Natural killer cell treated with Interleukin-12 subunit alpha and Interleukin-12 subunit beta and Interleukin-15 and Interleukin-18, amount 100 ng/mL, for 72 hours (primary cell): ENCODE results near the gene MOCS2. TPM values are rescaled to one million over a fixed set of nuclear protein-coding genes. Genes with fewer than 3 reads are reported as not detected.

Source experiments
- ATAC-seq, 2 donors: fragments of 150-1000 bp; cut with Tn5 transposase in 1 of 2; sonication (Bioruptor Pico), chemical (Tn5 transposase) in 1 of 2; 2 replicates each; pipeline ENCODE4 v1.10.0; 2021
- DNase-seq: peaks from one replicate; pipeline ENCODE4 v3.0.0; 2022; ENCODE audit warnings: low spot score
- H3K27ac Mint-ChIP-seq, 2 donors: 1 replicate in 1 of 2; 2 replicates in 1 of 2; pipeline ENCODE4 v1.8.0; 2022; ENCODE audit warnings: mixed read lengths in 2 of 2, mild to moderate bottlenecking in 1 of 2, moderate library complexity in 1 of 2
- H3K27me3 Mint-ChIP-seq, 2 donors: 1 replicate in 1 of 2; 2 replicates in 1 of 2; pipeline ENCODE4 v1.8.0; 2022; ENCODE audit warnings: mixed read lengths in 2 of 2
- H3K36me3 Mint-ChIP-seq: one replicate; pipeline ENCODE4 v1.8.0; 2022; ENCODE audit warnings: mixed read lengths
- H3K4me1 Mint-ChIP-seq, 2 donors: 1 replicate in 1 of 2; 2 replicates in 1 of 2; pipeline ENCODE4 v1.8.0; 2022; ENCODE audit warnings: low read depth in 2 of 2, mixed read lengths in 2 of 2, mild to moderate bottlenecking in 1 of 2
- H3K4me3 Mint-ChIP-seq: one replicate; pipeline ENCODE4 v1.8.0; 2022; ENCODE audit warnings: mixed read lengths
- H3K9me3 Mint-ChIP-seq: 2 replicates; pipeline ENCODE4 v1.8.0; 2022; ENCODE audit warnings: mixed read lengths
- total RNA-seq, 2 donors: library from RNA; stranded (reverse); gene quantifications; one replicate each; pipeline ENCODE4 v1.2.3, GENCODE V29; 2022

The MOCS2 gene
- total RNA-seq, 2 donors from 2014 or later: 14.7 to 16.6 TPM

DNA sequence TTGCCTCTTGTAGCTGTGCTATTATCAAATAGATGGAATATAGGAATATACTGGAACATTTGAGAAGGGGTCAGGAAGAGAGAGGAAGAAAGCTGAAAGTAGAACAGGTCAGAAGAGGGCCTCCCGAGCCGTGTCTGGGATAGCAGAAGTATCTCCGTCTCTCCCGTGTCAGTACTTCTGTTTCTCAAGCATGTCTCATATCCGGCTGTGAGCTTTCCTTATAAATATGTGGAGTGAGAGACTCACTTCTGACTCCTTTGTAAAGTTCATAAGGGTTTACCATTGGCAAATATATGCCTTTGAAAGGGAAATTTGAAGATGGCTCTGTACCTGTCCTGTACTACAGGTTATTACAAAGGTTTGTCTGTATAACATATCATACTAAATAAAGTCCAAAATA is 50.3 kb downstream of the MOCS2 start:
- no peak for ATAC-seq
- Mint-ChIP-seq H3K9me3 (no peaks in the 10 kb centered on the region), H3K27ac (no peak overlapping the region), H3K27me3 (peaks cover 20 to 22% of the 10 kb centered on the region in 2 donors), H3K4me1 (no peaks in the 10 kb centered on the region), H3K36me3 (no peaks in the 10 kb centered on the region), H3K4me3 (no peak overlapping the region)
- DNase-seq: no peak

DNA sequence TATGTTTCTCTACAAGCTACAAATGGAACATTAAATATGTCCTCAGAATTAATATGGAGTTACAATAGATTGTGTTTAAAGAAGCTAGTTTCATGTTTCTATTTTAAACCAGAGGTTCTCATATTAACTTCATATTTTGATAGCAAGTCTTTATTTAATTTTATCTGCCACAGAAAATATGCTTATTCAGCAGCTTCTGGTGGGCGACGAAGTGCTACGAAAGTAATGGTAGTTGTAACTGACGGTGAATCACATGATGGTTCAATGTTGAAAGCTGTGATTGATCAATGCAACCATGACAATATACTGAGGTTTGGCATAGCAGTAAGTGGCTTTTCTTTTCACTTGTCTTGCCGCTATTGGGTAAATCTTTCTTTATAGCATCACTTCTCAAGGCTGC is 54.2 kb downstream of the MOCS2 start:
- Mint-ChIP-seq H3K4me3 (no peak overlapping the region), H3K27ac (no peak overlapping the region), H3K4me1 (no peaks in the 10 kb centered on the region), H3K36me3 (no peaks in the 10 kb centered on the region), H3K27me3 (peaks cover 17% of the 10 kb centered on the region in 2 donors), H3K9me3 (no peaks in the 10 kb centered on the region)
- ATAC-seq: no peak
- DNase-seq: no peak

DNA sequence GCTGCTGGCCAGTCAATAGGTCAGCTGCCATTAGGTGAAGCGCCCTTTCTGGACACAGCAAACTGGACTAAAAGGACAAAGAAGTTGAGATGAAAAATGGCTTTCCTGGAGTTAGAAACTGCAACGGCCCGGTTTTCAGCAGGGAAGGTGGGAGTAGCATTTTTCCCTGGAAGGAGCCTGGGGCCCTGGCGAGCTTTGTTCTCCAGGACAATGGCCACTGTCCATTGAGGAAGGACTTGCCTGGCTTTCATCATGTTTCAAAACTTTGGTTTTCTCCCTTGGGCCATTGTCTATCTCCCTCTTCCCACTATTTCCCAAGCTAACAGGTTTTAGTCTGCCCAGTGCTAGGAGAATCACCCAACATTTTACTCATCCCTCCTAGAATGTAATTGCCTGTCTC is 56.2 kb downstream of the MOCS2 start:
- Mint-ChIP-seq H3K4me1 (no peaks in the 10 kb centered on the region), H3K27ac (no peak overlapping the region), H3K4me3 (no peak overlapping the region), H3K27me3 (peaks cover 8 to 15% of the 10 kb centered on the region in 2 donors), H3K36me3 (no peaks in the 10 kb centered on the region), H3K9me3 (no peaks in the 10 kb centered on the region)
- no peak for DNase-seq
- no peak for ATAC-seq

DNA sequence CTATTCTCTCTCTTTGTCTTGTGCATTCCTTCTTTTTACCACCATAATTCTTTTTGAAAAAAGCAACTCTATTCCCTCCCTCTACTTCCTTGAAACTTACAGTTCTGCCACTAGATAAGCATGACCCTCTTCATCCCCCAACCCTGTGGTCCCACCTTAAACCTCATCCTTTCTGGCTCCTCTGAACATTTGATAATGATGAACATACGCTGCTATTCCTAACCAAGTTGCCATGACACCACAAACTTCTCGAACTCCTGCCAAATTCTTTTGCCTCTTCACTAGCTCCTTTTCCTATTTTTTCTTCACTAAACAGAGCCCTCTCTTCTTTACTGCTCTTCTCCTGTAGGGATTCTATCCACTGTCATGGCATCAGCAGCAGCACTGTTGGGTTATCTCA is 57.1 kb downstream of the MOCS2 start:
- ATAC-seq (no peak), DNase-seq (no peak)
- Mint-ChIP-seq H3K9me3 (no peaks in the 10 kb centered on the region), H3K4me1 (no peaks in the 10 kb centered on the region), H3K27me3 (peaks cover 6 to 12% of the 10 kb centered on the region in 2 donors), H3K27ac (no peak overlapping the region), H3K4me3 (no peak overlapping the region), H3K36me3 (no peaks in the 10 kb centered on the region)

DNA sequence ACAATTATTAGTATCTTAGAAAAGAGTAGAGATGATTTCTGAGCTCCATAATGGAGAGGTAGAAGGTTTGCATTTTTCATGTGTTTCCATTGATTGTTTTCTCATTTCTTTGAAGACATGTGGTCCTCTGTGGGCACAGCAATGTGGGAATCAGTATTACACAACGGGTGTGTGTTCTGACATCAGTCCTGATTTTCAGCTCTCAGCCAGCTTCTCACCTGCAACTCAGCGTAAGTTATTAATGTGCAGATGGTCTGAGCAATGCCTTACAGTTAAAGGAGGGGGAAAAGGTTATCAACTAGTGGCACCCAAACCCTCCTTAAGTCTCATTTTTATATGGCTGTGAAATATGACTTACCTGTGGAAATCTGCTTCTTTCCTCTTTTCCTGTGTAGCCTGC is 61.3 kb downstream of the MOCS2 start:
- no peak overlapping the region for H3K4me3 Mint-ChIP-seq
- H3K27ac Mint-ChIP-seq: no peak overlapping the region
- ATAC-seq (peak in 1 of 2 donors; percentile 11), DNase-seq (no peak)
- no peaks in the 10 kb centered on the region for H3K4me1 Mint-ChIP-seq
- H3K36me3 Mint-ChIP-seq: no peaks in the 10 kb centered on the region
- H3K27me3 Mint-ChIP-seq: peaks cover 8 to 12% of the 10 kb centered on the region in 2 donors
- no peaks in the 10 kb centered on the region for H3K9me3 Mint-ChIP-seq

Other genes starting within 250 kb of the MOCS2 start
- gene ITGA2, start 120.4 kb downstream of the MOCS2 start, total RNA-seq: under 1 TPM; 0.10 to 0.17 TPM